ENCODE results near the gene TCF7L2.
"Not testable (repeated sequence)": the region's sequence is repeated elsewhere in the genome, so short reads cannot be mapped to it uniquely, and the experiment has no call there.

TCF7L2 gene

GRCh38 chr10:113052076-113052830 lies 102.2 kb downstream of the TCF7L2 start:
- no peak for DNase-seq

GRCh38 chr10:113053091-113053490 lies 103.0 kb downstream of the TCF7L2 start:
- no peak for DNase-seq

DNA sequence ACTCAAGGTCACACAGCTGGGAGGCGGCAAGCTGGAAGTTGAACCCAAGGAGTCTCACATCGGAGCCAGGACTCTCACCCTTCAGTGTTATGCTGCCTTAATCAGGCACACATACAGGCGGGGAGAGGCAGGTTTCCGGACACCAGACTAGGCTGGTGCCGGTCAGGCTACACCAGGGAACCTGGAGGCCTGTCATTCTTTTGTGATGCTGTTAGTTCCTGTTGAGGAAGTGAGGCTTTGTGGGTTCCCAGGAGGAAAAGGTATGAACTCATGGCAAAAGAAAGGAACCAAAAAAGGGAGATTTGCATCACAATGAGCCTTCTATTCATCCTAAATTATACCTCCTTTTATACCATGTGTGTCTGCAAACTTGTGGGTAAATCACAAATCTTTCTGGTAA lies 103.8 kb downstream of the TCF7L2 start:
- DNase-seq: no peak

GRCh38 chr10:113055458-113055857 lies 105.4 kb downstream of the TCF7L2 start:
- DNase-seq: no peak

DNA sequence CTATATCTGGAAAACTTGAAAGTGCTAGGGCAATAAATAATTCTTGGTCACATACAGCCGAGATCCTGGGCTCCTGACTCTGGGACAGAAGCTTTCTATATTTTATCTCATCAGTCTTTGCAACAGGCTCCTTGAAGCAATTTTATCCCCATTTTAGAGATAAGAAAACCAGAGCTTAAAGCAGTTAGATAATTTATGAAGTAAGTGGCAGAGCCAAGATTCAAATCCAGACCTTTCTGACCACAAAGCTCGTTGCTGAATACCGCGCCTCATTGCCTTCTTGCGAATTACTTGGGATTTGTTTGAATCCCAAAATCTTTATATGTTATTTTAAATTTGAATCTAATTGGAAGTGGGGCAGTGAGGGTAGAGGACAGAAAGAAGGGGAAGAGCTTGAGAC lies 106.0 kb downstream of the TCF7L2 start:
- DNase-seq: no peak

GRCh38 chr10:113056441-113057021 lies 106.5 kb downstream of the TCF7L2 start:
- no peak for DNase-seq

- peak; percentile 67 for DNase-seq
Measured at GRCh38 chr10:113057948-113058522, 108.0 kb downstream of the TCF7L2 start.

DNA sequence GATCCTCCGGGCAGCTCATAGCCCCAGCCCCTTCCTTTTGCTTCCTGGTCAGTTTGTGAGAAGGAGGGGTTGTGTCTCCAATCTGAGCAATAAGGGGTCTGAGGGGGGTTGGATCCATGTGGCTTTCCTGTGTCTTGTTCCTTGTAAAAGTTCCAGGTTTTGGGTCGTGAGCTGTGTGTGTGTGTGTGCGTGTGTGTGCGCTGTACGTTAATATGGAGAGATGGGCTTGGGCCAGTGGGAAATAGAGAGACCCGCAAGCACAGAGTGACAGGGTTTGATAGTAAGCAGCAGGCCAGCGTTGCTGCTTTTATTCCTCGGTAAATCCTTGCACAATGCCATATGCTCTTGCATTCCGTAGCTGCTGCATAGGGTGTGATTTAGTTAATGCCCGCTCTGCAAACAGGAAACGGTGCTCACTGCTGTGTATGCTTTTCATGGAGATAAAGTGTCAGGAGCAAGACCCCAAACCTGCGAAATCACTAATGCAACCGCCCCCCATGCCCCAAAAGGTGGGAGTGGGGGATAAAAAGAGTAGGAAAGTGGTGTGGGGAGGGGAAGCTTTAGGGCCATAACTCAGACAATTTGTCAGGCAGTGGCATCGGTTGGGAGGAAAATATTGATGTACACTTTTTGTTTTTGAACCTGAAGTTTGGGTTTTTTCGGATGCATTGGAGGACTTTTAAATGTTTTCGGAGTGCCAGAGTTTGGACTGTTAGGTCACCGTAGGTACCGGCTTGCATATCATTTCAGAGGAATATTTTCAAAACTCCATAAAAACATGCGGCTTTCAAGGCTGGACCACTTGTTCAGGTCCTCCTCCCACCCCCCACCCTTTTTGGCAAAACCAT lies 108.7 kb downstream of the TCF7L2 start:
- no peak for DNase-seq

DNA sequence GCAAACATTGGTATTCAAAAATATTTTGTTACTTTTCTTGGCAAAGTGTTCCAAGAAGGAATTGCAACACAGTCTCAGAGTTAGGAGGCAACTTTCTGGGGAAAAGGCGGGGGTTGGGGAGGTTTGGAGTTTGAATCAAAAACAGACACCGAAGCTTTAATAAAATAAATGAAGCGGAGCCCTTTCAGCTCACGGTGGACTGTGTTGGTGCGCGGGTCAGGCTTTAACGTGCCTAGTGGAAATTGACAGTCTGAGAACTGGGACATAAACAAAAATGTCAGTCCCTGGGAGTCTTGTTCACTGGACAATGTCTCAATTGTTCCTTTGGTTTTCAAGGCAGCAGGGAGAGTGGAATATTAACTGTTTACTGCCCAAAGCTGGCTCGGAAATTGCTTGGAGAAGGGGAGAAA lies 109.3 kb downstream of the TCF7L2 start:
- DNase-seq: no peak

DNA sequence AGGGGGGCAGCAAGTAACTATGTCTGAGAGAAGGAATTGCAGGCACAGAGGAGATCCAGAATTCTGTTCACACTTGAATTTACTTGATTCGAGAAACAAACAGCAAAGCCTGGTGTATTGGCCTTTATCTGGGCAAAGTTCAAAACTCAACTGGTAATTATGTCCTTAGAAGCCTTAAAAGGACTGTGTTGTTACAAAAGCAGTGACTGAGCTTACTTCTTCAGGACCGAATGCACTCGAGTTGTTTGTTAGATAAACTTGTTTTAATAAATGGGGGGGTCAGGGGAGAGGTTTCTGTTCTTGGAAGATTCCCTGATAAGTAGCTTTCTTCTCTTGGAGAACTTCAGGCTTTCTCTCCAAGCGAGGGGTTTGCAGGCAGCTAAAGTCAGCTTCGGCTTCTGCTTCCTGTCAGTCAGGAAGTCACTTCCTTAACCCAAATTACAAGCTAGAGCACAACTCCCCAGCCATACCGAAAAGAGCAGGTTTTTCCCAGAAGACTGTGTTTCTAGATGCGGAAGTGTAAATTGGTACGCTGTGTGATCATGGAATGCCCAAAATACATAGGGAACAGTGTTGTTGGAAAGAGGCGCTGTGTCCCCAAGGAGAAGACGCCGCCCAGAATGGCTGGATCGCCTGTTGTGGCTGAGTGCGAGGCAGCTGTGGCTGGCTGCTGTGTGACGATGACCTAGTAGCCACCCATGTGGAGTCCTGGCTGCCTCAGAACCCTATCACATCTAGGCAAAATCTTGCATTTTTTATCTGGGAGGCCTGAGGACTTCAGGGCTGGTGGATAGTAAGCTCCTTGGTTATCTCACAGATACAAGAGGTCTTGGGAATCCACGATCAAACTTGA lies 110.4 kb downstream of the TCF7L2 start:
- no peak for DNase-seq

DNA sequence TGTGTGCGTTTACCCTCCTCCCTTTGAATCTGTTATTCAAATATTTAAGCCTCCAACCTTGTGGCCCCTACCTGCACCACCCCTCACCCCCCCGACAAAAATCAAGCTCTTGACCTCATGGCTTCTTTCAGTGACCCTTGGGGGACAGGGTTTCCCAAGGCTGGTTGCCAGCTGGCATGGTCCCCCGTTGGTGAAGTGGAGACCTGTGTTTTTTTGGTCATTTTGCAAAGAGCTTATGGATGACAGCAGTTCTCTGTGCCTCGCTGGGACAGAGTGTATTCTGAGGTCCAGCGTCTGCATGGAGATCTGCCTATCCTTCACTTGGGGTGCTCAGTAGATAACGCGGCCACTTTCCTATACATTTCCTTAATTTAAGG lies 111.0 kb downstream of the TCF7L2 start:
- no peak for DNase-seq

- DNase-seq: no peak
Measured at GRCh38 chr10:113061557-113061956, 111.5 kb downstream of the TCF7L2 start.

GRCh38 chr10:113063043-113063967 lies 113.3 kb downstream of the TCF7L2 start:
- no peak for DNase-seq

DNA sequence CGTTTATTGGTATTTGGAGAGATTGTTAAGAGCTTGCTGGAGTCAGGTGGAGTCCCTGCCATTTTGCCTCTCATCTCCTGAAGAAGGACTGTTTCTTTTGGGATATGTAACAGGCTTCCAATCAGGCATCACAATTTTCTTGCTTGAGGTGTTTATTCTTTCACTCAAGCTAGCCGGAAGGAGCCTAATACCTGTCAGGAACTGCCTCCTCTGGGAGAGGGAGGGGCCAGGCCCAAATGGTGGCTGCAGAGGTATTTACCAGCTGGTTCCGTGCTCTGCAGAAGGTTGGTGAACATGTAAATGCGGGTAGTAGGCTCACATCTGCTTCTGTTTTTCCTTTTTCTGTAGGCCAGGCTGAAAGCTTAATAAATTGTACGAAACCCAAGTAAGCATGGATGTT lies 114.0 kb downstream of the TCF7L2 start:
- DNase-seq: no peak

- DNase-seq: not testable (repeated sequence)
Measured at GRCh38 chr10:113066120-113066519, 116.1 kb downstream of the TCF7L2 start.

GRCh38 chr10:113066561-113067312 lies 116.7 kb downstream of the TCF7L2 start:
- no peak for DNase-seq

DNA sequence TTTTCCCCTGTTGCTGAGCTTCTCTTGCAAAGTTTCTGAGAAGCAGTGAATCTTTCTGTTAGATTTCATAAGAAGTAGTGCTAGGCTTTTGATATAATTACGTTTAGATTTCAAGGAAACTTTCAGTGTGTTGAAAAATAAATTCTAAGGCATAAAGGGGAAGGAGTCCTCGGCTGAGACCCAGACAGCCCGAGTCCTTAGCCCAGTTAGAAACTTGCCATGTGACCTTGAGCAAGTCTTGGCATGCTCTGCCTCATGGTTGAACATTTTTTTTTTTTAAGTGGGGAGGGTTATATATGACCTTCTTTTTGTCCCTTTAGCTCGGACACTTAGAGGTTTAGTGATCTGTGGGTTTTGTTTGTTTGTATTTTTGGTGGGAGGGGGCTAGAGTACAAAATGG lies 117.5 kb downstream of the TCF7L2 start:
- DNase-seq: no peak

- no peak for DNase-seq
Measured at GRCh38 chr10:113068178-113068890, 118.3 kb downstream of the TCF7L2 start.

DNA sequence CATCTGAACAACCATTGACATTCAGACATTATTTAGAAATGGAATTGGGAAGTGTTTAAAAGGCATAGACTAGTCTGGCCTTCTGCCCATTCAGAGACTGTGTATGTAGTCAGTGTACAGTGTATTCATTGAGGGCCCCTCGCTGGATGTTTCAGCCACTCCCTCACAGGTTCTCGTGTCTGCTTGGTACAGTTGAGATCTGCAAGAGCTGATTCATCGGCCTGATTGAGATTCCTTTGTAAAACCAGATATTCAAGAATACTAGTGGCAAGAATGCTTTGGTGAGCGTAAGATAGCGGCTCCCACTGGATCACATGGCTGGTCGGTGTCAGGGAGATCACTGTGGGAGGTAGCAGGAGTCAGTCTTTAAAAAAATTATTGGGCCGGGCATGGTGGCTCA lies 119.5 kb downstream of the TCF7L2 start:
- no peak for DNase-seq

- DNase-seq: no peak
Measured at GRCh38 chr10:113071446-113071845, 121.4 kb downstream of the TCF7L2 start.

Data from DMS79 treated with DMSO at 0.1 percent for 48 hours (cell line).